ENCODE measurements around the gene SELENON.

GRCh38 chr1:25809929-25810328 lies 9.9 kb downstream of the SELENON start:
- TF ChIP-seq YY1 (IDR thresholded peaks at IDR 0.05; ENCODE audit: insufficient read depth, insufficient read length), result no peak
- TF ChIP-seq ZNF274 (IDR thresholded peaks at IDR 0.05; ENCODE audit: low read depth, low read length), result no peak
- TF ChIP-seq SUZ12 (IDR thresholded peaks at IDR 0.05; ENCODE audit: extremely low read depth, insufficient read depth, insufficient read length), result no peak
